Pons (tissue), 1 donor: ENCODE results near the gene WDR70.
"Not testable (repeated sequence)": the region's sequence is repeated elsewhere in the genome, so short reads cannot be mapped to it uniquely, and the experiment has no call there.

Experiments used
- DNase-seq: peaks from one replicate; pipeline ENCODE4 v3.0.0-alpha.2; 2016; ENCODE audit warnings: low spot score

Gene WDR70

DNA sequence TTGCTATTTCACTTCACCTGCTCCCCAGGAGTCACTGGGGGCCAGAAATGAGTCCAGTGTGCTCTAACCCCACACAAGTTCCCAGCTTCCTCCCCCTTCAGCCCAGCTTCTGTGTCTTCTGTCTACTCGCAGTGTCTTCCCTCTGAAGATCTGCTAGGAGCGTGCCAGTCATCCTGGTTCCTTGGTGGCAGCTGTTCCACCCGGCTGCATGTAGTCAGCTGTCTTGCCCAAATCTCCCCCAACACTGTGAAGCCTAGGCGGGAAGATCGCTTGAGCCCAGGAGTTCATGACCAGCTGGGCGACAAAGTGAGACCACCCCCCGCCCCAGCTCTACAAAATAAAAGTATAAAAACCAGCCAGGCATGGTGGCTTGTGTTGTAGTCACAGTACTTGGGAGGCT, 306.7 kb downstream of the WDR70 start:
- no peak for DNase-seq

GRCh38 chr5:37688925-37689324, 309.8 kb downstream of the WDR70 start:
- DNase-seq, result not testable (repeated sequence)

DNA sequence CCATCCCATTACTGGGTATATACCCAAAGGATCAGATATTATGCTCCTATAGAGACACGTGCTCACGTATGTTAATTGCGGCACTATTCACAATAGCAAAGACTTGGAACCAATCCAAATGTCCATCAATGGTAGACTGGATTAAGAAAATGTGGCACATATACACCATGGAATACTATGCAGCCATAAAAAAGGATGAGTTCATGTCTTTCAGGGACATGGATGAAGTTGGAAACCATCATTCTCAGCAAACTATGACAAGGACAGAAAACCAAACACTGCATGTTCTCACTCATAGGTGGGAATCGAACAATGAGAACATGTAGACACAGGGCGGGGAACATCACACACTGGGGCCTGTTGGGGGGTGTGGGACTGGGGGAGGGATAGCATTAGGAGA, 315.2 kb downstream of the WDR70 start:
- not testable (repeated sequence) for DNase-seq

DNA sequence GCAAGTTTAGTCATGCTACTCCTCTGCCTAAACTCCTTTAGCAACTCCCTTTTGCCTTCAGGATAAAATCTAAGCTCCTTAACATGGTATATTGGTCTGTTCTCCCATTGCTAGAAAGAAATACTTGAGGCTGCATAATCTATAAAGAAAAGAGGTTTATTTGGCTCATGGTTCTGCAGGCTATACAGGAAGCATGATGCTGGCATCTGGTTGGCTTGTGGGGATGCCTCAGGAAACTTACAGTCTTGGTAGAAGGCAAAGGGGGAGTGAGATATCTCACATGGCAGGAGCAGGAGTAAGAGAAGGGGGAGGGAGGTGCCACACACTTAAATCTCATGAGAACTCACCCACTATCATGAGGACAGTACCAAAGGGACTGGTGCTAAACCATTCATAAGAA, 315.7 kb downstream of the WDR70 start:
- DNase-seq, result no peak

- no peak for DNase-seq
These were observed 316.5 kb downstream of the WDR70 start for GRCh38 chr5:37695647-37696046.

GRCh38 chr5:37696190-37697021, 317.3 kb downstream of the WDR70 start:
- no peak for DNase-seq

- no peak for DNase-seq
These were observed 322.8 kb downstream of the WDR70 start for GRCh38 chr5:37701868-37702267.

DNA sequence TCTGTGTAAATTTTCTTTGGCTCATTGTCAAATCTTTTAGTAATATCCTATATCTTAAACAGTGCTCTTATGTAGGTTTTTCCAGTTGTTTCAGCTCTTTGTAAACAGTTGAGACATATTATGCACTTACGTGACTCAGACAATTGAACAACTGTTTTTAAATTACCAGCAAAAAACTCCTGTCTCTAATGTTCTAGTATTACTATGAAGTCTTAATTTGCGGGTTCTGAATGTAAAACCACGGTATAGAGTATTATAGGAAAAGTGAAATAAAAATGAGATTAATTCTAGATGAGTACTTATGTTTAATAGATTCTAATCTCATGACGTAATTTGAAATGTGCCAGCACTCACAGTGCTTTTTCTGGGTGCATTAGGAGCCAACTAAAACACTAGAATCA, 324.7 kb downstream of the WDR70 start:
- DNase-seq, result no peak

DNA sequence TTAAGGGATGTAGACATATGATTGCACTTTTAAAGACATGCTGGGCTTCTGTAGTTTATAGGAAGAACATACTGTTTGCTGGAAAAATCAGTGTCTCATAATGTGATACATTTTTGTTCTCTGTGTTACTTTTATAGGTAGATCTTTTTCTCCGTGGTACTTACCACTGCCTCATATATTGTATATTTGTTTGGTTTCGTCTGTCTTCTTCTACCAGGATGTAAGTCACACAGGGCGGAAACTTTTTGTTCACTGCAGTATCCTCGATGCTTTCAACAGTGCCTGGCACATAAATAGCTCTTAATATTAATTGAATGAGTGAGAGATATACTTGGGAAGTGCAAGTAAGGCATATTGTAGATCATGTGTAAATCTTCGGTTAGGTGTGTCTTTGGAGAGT, 325.3 kb downstream of the WDR70 start:
- no peak for DNase-seq

GRCh38 chr5:37709020-37709419, 329.9 kb downstream of the WDR70 start:
- DNase-seq, result no peak

- DNase-seq, result no peak
These were observed 331.8 kb downstream of the WDR70 start for GRCh38 chr5:37710965-37711364.

DNA sequence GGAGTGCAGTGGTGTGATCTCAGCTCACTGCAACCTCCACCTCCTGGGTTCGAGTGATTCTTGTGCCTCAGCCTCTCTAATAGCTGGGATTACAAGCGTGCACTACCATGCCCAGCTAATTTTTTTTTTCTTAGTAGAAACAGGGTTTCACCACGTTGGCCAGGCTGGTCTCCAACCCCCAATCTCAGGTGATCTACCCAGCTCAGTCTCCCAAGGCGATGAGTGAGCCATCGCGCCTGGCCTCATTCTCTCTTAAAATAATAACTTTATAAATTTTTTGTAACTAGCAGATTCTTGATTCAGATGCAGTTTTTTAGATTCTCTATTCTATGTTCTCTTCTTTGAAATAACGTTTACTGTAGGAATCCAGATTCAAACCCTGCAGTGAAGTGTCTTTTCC, 333.6 kb downstream of the WDR70 start:
- DNase-seq, result no peak

DNA sequence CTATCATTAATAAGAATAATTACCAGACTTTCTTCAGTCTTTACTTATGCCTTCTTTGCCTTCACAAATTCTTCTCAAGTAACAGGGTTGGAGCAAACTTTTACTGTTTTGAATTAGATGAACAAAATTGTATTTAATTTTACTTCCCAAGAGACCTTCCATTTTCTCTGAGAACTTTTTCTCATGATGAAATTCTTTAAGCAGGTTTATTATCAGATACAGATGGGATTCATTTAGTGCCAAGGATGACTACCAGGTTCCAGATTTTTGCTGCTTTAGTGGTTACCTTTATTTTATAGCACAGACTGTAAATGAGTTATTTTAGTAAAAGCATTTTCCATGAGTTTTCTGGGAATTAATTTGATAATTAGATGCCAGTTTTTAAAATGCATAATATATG, 335.6 kb downstream of the WDR70 start:
- DNase-seq, result no peak

DNA sequence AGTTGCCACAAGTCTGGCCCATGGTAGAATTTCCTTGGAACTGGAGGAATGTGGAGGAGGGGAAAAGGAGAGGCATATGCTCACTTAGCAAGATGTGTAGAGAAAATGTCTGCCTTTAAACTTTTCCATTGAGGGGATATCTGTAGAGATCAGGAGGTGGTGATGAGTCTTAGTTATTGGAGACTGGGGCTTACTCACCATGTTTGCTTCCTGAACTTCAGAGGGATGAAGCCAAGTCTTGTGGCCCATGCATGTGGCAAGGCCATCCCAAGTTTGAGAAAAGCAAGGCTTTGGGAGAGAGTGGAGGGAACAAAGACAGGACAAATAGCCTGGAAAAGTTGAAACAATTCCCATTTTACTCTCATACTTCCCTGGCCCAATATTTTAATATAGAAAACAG, 336.2 kb downstream of the WDR70 start:
- DNase-seq, result no peak

GRCh38 chr5:37715992-37716391, 336.9 kb downstream of the WDR70 start:
- DNase-seq, result no peak

GRCh38 chr5:37716405-37716804, 337.3 kb downstream of the WDR70 start:
- no peak for DNase-seq

DNA sequence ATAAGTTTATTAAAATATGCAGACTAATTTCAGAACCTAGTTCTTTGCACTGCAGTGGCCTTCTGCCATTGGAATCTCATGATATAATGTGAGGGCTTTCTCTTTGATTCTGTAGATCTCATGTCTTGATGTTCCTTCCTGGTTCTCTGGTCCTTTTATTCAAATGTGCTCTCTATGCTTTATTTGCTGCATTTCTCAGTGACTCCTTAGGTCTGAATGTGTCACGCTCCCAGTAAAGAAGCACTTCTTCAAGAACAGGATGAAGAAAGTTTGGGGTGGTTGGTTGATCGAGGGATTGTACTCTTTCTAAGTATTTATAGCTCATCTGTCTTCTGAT, 338.1 kb downstream of the WDR70 start:
- no peak for DNase-seq

- no peak for DNase-seq
These were observed 338.7 kb downstream of the WDR70 start for GRCh38 chr5:37717613-37718431.

- DNase-seq, result no peak
These were observed 341.4 kb downstream of the WDR70 start for GRCh38 chr5:37720550-37720952.

DNA sequence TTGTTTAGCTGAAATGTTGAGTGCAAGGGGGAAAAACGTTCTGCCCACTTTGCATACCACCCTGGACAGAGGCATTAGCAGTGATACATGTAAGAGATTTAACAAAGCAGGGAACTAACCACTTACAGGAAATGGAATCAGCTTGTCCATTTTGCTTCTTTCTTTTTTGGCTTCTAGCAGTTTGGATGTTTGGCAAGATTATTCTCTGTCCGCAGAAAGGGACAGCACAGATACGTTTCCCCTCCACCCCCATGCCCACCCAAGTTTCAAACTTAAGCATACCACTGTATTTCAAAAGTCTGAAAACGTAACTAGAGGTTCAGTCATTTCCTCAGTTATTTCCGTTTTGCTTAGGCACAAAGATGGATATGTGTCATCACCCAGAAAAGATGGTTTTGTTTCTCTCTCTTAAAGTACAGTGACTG, 342.3 kb downstream of the WDR70 start:
- DNase-seq, result no peak

- no peak for DNase-seq
These were observed 343.4 kb downstream of the WDR70 start for GRCh38 chr5:37722236-37723161.
